Osteocyte (in vitro differentiated cells): Measurements from ENCODE around the gene ARHGAP42. TPM values are rescaled to one million over a fixed set of nuclear protein-coding genes. Genes with fewer than 3 reads are reported as not detected.

ENCODE experiments used
- DNase-seq: peaks from one replicate; pipeline ENCODE4 v3.0.0; 2021; ENCODE audit warnings: mixed read lengths; ENCODE audit not compliant: unreplicated experiment; ENCODE audit errors: extremely low spot score
- H3K27ac Mint-ChIP-seq: one replicate; pipeline ENCODE4 v1.8.0; 2021; ENCODE audit warnings: mild to moderate bottlenecking, mixed read lengths; ENCODE audit not compliant: unreplicated experiment
- H3K27me3 Mint-ChIP-seq: one replicate; pipeline ENCODE4 v1.8.0; 2021; ENCODE audit warnings: mixed read lengths; ENCODE audit not compliant: unreplicated experiment
- H3K36me3 Mint-ChIP-seq: one replicate; pipeline ENCODE4 v1.8.0; 2021; ENCODE audit warnings: mixed read lengths; ENCODE audit not compliant: unreplicated experiment
- H3K4me1 Mint-ChIP-seq: one replicate; pipeline ENCODE4 v1.8.0; 2021; ENCODE audit warnings: mixed read lengths; ENCODE audit not compliant: unreplicated experiment
- H3K4me3 Mint-ChIP-seq: one replicate; pipeline ENCODE4 v1.8.0; 2021; ENCODE audit warnings: mild to moderate bottlenecking, moderate library complexity, mixed read lengths; ENCODE audit not compliant: unreplicated experiment
- H3K9me3 Mint-ChIP-seq: one replicate; pipeline ENCODE4 v1.8.0; 2021; ENCODE audit warnings: mixed read lengths; ENCODE audit not compliant: unreplicated experiment
- total RNA-seq: library from RNA; stranded (reverse); gene quantifications from 2 replicates; pipeline ENCODE4 v1.2.1, GENCODE V29; 2021
- TF ChIP-seq, protein P1 (sequence below): fragments of 200-600 bp; sonication (generic); IDR thresholded peaks from 2 replicates; pipeline ENCODE4 v1.5.0; 2021; ENCODE audit warnings: antibody characterized with exemption, mild to moderate bottlenecking, moderate library complexity

The ARHGAP42 gene
- total RNA-seq, 1 donor from 2014 or later = 12.7 TPM

DNA sequence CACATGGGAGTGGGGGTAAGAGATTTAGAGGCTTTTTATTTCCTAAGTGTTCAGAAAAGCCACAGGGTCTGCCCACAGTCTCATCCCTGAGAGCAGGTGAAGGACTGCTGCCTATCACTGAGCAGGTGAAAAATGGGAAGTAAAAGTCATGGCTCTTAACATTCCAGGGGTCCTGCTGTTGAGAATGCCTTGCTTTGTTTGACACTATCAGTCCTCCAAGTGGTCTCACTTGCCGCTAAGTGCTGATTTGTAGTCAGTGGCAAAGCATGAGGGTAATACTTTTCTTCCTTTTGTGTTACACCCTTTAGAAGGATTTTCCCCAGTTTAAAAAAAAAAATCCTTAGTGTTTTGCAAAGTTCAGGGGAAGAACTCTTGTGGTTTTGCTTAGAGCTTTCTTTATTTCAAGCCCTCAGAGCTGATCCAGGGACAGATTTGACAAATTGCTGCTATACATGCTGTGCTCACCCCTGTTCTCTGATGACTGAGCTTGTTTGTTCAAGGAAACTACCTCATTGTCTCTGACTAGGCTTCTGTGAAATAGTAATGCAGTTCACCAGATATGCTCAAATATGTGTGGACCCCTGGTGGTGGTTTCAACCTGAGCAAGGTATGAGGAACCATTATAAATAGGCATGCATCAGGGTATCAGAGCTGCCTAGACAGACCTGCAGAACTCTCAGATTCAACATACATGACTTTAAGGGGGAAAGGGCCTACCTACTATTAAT lies 141.0 kb downstream of the ARHGAP42 start:
- no peak for DNase-seq
- Mint-ChIP-seq H3K4me3 (no peak overlapping the region), H3K27me3 (no peaks in the 10 kb centered on the region), H3K36me3 (no peaks in the 10 kb centered on the region), H3K27ac (no peak overlapping the region), H3K4me1 (peaks cover 59% of the 10 kb centered on the region), H3K9me3 (no peaks in the 10 kb centered on the region)
- TF ChIP-seq, protein P1, sequence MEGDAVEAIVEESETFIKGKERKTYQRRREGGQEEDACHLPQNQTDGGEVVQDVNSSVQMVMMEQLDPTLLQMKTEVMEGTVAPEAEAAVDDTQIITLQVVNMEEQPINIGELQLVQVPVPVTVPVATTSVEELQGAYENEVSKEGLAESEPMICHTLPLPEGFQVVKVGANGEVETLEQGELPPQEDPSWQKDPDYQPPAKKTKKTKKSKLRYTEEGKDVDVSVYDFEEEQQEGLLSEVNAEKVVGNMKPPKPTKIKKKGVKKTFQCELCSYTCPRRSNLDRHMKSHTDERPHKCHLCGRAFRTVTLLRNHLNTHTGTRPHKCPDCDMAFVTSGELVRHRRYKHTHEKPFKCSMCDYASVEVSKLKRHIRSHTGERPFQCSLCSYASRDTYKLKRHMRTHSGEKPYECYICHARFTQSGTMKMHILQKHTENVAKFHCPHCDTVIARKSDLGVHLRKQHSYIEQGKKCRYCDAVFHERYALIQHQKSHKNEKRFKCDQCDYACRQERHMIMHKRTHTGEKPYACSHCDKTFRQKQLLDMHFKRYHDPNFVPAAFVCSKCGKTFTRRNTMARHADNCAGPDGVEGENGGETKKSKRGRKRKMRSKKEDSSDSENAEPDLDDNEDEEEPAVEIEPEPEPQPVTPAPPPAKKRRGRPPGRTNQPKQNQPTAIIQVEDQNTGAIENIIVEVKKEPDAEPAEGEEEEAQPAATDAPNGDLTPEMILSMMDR = peak; percentile 34

GRCh38 chr11:100830274-100830673 lies 143.2 kb downstream of the ARHGAP42 start:
- peaks cover 50% of the 10 kb centered on the region for H3K4me1 Mint-ChIP-seq
- no peaks in the 10 kb centered on the region for H3K9me3 Mint-ChIP-seq
- H3K27ac Mint-ChIP-seq = peak overlapping the region; percentile 83
- no peak overlapping the region for H3K4me3 Mint-ChIP-seq
- H3K36me3 Mint-ChIP-seq = no peaks in the 10 kb centered on the region
- no peak for DNase-seq
- H3K27me3 Mint-ChIP-seq = no peaks in the 10 kb centered on the region
- TF ChIP-seq, protein P1 = no peak

DNA sequence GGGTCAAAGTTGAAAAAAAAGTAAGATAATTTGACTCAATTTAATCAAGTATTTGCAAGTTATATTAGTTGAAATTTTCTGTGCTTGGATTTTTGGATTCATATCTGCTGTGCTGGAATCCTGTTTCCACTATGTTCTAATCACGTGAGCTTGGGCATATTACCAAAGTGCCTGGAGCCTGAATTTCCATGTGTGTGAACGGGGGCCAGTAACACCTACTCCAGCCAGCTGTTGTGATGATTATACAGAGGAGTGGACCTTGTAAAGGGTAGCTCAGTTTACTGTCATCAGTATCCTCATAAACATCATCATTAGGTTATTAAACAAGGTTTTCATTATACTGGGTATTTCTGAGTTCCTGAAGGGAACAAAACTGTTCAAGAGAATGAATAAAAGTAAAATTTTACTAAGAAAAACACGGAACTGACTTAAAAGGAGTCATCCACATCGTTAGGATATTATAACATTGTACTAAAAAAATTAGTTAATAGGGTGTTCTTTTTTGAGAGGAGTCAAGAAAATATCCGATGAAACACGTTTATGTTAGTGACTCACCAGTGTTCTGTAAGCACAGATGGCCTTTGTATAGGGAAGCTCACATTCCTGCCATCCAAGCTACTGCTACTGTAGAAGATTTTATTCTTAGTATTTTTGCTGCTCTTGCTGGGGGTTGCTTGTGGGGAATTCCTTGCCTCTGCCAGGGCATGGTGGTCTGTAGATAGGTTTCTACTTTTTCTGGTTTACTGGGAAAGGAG lies 144.1 kb downstream of the ARHGAP42 start:
- DNase-seq = no peak
- no peaks in the 10 kb centered on the region for H3K36me3 Mint-ChIP-seq
- no peaks in the 10 kb centered on the region for H3K27me3 Mint-ChIP-seq
- peak overlapping the region; percentile 83 for H3K27ac Mint-ChIP-seq
- no peaks in the 10 kb centered on the region for H3K9me3 Mint-ChIP-seq
- H3K4me3 Mint-ChIP-seq = no peak overlapping the region
- TF ChIP-seq, protein P1 = no peak
- peaks cover 48% of the 10 kb centered on the region for H3K4me1 Mint-ChIP-seq

DNA sequence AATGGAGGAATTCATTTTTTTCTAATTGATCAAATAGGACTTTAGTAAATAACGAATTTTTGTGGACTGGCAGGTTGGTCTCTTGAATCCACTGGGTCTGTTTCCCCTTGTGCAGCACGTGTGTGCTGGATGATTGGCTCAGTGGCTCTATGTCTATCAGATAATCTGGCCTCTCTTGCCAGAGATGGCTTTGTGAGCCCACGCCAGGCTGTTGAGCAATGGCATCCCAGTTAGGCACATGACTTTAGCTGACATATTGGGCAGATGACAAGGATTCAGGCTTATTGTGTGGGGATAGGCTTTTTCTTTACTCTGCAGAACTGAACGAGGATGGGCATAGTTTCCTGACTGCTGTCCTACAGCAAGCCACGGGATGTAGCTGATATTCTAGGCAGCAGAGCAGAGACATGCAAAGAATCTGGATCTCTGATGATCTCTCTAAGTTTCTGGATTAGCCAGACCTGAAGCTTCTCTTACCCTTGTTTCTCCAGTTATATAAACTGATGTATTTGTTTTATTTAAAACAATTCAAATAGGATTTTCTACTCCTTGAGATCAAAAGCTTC lies 144.9 kb downstream of the ARHGAP42 start:
- Mint-ChIP-seq H3K4me3 (no peak overlapping the region), H3K27me3 (no peaks in the 10 kb centered on the region), H3K27ac (peak overlapping the region; percentile 83), H3K36me3 (no peaks in the 10 kb centered on the region), H3K4me1 (peaks cover 48% of the 10 kb centered on the region), H3K9me3 (no peaks in the 10 kb centered on the region)
- TF ChIP-seq, protein P1 = no peak
- no peak for DNase-seq

DNA sequence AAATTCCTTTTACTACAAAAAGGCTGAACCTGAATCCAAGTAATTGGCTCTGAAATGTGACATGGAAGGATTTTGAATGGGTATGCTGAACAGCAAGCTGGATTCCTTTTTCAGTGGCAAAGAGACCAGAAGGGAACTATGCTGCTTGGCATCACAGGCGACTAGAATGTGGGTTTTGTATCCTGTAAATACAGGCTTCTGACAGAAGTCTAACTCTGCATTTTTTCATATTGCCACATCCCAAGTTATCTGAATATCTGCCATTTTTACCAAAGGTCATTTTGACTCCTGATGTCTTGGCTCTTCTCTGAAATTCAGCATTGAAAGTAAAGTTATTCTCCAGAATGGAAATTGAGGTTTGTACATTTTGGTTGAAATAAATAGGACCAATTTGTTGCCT lies 145.7 kb downstream of the ARHGAP42 start:
- no peaks in the 10 kb centered on the region for H3K9me3 Mint-ChIP-seq
- H3K4me1 Mint-ChIP-seq = peaks cover 44% of the 10 kb centered on the region
- H3K27me3 Mint-ChIP-seq = no peaks in the 10 kb centered on the region
- no peak for DNase-seq
- no peak overlapping the region for H3K4me3 Mint-ChIP-seq
- TF ChIP-seq, protein P1 = no peak
- H3K27ac Mint-ChIP-seq = peak overlapping the region; percentile 31
- H3K36me3 Mint-ChIP-seq = no peaks in the 10 kb centered on the region
